Keratinocyte (primary cell): ENCODE data around the gene SEMA3E. TPM values are rescaled to one million over a fixed set of nuclear protein-coding genes. Genes with fewer than 3 reads are reported as not detected.

Experiments used
- DNase-seq: peaks from one replicate; pipeline ENCODE4 v3.0.0-alpha.2; 2011; ENCODE audit warnings: low read depth, missing footprints, low spot score
- FAIRE-seq: peaks from 2 replicates; lab custom pipeline; 2011; peaks lifted over from hg19 to GRCh38; lab: Jason Lieb, UNC
- H2AFZ ChIP-seq: 2 replicates; pipeline ENCODE4 v1.6.0; 2012; ENCODE audit warnings: low read length, control low read depth, inconsistent platforms; ENCODE audit not compliant: control insufficient read depth
- H3K27ac ChIP-seq: 2 replicates; pipeline ENCODE4 v1.5.1; 2011; ENCODE audit warnings: low read length; ENCODE audit not compliant: control insufficient read depth, insufficient read depth
- H3K27me3 ChIP-seq: 3 replicates; pipeline ENCODE4 v1.6.0; 2011; ENCODE audit warnings: low read length; ENCODE audit not compliant: control insufficient read depth, insufficient read depth; ENCODE audit errors: extremely low read depth
- H3K36me3 ChIP-seq, 2 experiments: 2 replicates in 1 of 2; 3 replicates in 1 of 2; pipeline ENCODE4 v1.5.1; 2011; ENCODE audit warnings: low read length in 2 of 2, mild to moderate bottlenecking in 1 of 2; ENCODE audit not compliant: control insufficient read depth in 2 of 2, insufficient read depth in 2 of 2; ENCODE audit errors: extremely low read depth in 1 of 2
- H3K4me1 ChIP-seq: 3 replicates; pipeline ENCODE4 v1.5.1; 2011; ENCODE audit warnings: low read length; ENCODE audit not compliant: control insufficient read depth, insufficient read depth; ENCODE audit errors: extremely low read depth
- H3K4me2 ChIP-seq: 3 replicates; pipeline ENCODE4 v1.6.0; 2011; ENCODE audit warnings: low read depth, low read length; ENCODE audit not compliant: control insufficient read depth, insufficient read depth; ENCODE audit errors: extremely low read depth
- H3K4me3 ChIP-seq, 3 experiments: fragments of 200-600 bp in 1 of 3; sonication (generic) in 1 of 3; 2 replicates in 2 of 3; 3 replicates in 1 of 3; pipeline ENCODE4 v1.5.1; 2011 to 2016; ENCODE audit warnings: low read length in 3 of 3, mild to moderate bottlenecking in 3 of 3, control low read depth in 2 of 3, inconsistent platforms in 1 of 3, low read depth in 1 of 3, mixed read lengths in 1 of 3, mixed run types in 1 of 3, moderate library complexity in 1 of 3; ENCODE audit not compliant: control insufficient read depth in 2 of 3, insufficient read depth in 2 of 3; ENCODE audit errors: extremely low read depth in 1 of 3
- H3K79me2 ChIP-seq: 2 replicates; pipeline ENCODE4 v1.6.0; 2012; ENCODE audit warnings: low read length; ENCODE audit not compliant: control insufficient read depth, insufficient read depth
- H3K9ac ChIP-seq: 3 replicates; pipeline ENCODE4 v1.6.0; 2011; ENCODE audit warnings: low read length; ENCODE audit not compliant: control insufficient read depth, insufficient read depth; ENCODE audit errors: extremely low read depth
- H3K9me1 ChIP-seq: 3 replicates; pipeline ENCODE4 v1.6.0; 2011; ENCODE audit warnings: low read length; ENCODE audit not compliant: control insufficient read depth, insufficient read depth; ENCODE audit errors: extremely low read depth
- H3K9me3 ChIP-seq: 2 replicates; pipeline ENCODE4 v1.5.1; 2012; ENCODE audit warnings: low read depth, low read length; ENCODE audit not compliant: control insufficient read depth
- H4K20me1 ChIP-seq: 3 replicates; pipeline ENCODE4 v1.6.0; 2011; ENCODE audit warnings: low read length; ENCODE audit not compliant: control insufficient read depth, insufficient read depth; ENCODE audit errors: extremely low read depth
- CTCF ChIP-seq, 3 experiments: IDR thresholded peaks in 1 of 3; conservative IDR thresholded peaks in 1 of 3; optimal IDR thresholded peaks in 1 of 3; 2 replicates in 2 of 3; 3 replicates in 1 of 3; pipeline versions ENCODE3 to v1.5.1; 2011; ENCODE audit warnings: low read length in 3 of 3, mild to moderate bottlenecking in 3 of 3, moderate library complexity in 2 of 3, control low read depth in 1 of 3, inconsistent platforms in 1 of 3; ENCODE audit not compliant: insufficient read depth in 2 of 3; ENCODE audit errors: extremely low read depth in 1 of 3
- EZH2 ChIP-seq: IDR thresholded peaks from one replicate; pipeline ENCODE4 v1.6.1; 2012; ENCODE audit warnings: inconsistent platforms, mild to moderate bottlenecking, low read length, moderate library complexity
- dilution Hi-C: fragments of 300-500 bp; cut with MboI; formaldehyde crosslinking; loops from one replicate; pipeline ENCODE4 v1.7.0; 2020; ENCODE audit warnings: low sequenced_read_pairs; ENCODE audit not compliant: extremely low pct_ligation_motif_present
- polyA plus RNA-seq, 5 experiments: library from polyadenylated mRNA; depleted of rRNA in 3 of 5; stranded (reverse) in 3 of 5; stranded (forward) in 1 of 5; unstranded in 1 of 5; fragments of >200 nt; gene quantifications; 1 replicate in 1 of 5; 2 replicates in 3 of 5; 3 replicates in 1 of 5; pipeline versions ENCODE4 v1.2.1 to v1.2.3, GENCODE V29; 2011 to 2012; ENCODE audit warnings: missing spikeins in 2 of 5, low read depth in 1 of 5, low replicate concordance in 1 of 5

Gene SEMA3E
- polyA plus RNA-seq, 1 donor (not counting 4 experiments of a cell fraction or from before 2014, with no cell fraction given) = 0.21 TPM

DNA sequence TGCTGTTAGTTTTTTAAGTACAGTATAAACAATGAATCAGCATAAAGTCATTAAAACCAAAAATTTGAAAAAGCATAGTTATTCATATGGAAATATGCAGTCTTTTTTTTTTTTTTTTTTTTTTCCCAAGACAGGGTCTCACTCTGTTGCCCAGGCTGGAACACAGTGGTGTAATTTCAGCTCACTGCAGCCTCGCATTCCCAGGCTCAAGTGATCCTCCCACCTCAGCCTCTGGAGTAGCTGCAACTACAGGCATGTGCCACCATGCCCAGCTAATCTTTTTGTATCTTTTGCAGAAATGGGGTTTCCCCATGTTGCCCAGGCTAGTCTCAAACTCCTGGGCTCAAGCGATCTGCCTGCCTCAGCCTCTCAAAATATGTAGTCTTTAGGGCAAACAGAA is 182.0 kb downstream of the SEMA3E start:
- Histone ChIP-seq H3K36me3 (no peaks in the 10 kb centered on the region), H3K4me3 (no peak overlapping the region), H3K4me2 (no peak overlapping the region), H3K79me2 (no peaks in the 10 kb centered on the region), H3K27me3 (no peaks in the 10 kb centered on the region), H3K4me1 (peaks cover 15% of the 10 kb centered on the region), H4K20me1 (no peaks in the 10 kb centered on the region), H3K9ac (no peak overlapping the region), H3K27ac (no peak overlapping the region), H3K9me1 (no peaks in the 10 kb centered on the region), H3K9me3 (no peaks in the 10 kb centered on the region), H2AFZ (no peak overlapping the region)
- FAIRE-seq = no peak
- TF ChIP-seq EZH2 (no peak), CTCF (optimal IDR thresholded peaks at IDR 0.05 in 1 of 3, IDR thresholded peaks at IDR 0.05 in 1 of 3, conservative IDR thresholded peaks at IDR 0.05 in 1 of 3; ENCODE audit: extremely low read depth in 1 of 3, insufficient read depth in 2 of 3, low read length in 3 of 3) (no peak)
- dilution Hi-C loops = no loop called here
- DNase-seq = no peak

- no peak overlapping the region for H3K4me2 ChIP-seq
- no peak overlapping the region for H3K4me3 ChIP-seq
- FAIRE-seq (no peak), DNase-seq (no peak)
- H3K79me2 ChIP-seq = no peaks in the 10 kb centered on the region
- no peaks in the 10 kb centered on the region for H4K20me1 ChIP-seq
- H3K36me3 ChIP-seq = no peaks in the 10 kb centered on the region
- H3K27me3 ChIP-seq = no peaks in the 10 kb centered on the region
- no peak overlapping the region for H3K9ac ChIP-seq
- dilution Hi-C loops = no loop called here
- H3K9me1 ChIP-seq = no peaks in the 10 kb centered on the region
- no peak for TF ChIP-seq CTCF (optimal IDR thresholded peaks at IDR 0.05 in 1 of 3, IDR thresholded peaks at IDR 0.05 in 1 of 3, conservative IDR thresholded peaks at IDR 0.05 in 1 of 3; ENCODE audit: extremely low read depth in 1 of 3, insufficient read depth in 2 of 3, low read length in 3 of 3)
- no peak for TF ChIP-seq EZH2
- no peak overlapping the region for H3K27ac ChIP-seq
- no peaks in the 10 kb centered on the region for H3K9me3 ChIP-seq
- H3K4me1 ChIP-seq = peaks cover 15% of the 10 kb centered on the region
- no peak overlapping the region for H2AFZ ChIP-seq
Observed at GRCh38 chr7:83466187-83466923, 182.6 kb downstream of the SEMA3E start.
